IMR-90 (cell line): ENCODE data around the gene PAF1. TPM values are rescaled to one million over a fixed set of nuclear protein-coding genes. Genes with fewer than 3 reads are reported as not detected.

Experiments used
- ATAC-seq: fragments of 200-7000 bp; cut with Tn5 transposase; 2 replicates; pipeline ENCODE4 v1.9.1; 2020; ENCODE audit warnings: low read depth, mild to moderate bottlenecking, moderate library complexity
- BruUV-seq: library from RNA; stranded (reverse); fragments of 400-500 nt; replicated peaks from 2 replicates; lab custom pipeline; 2021; lab: Mats Ljungman, UMichigan
- CTCF ChIA-PET: fragments of 300-600 bp; formaldehyde crosslinking; extraction: SDS; loops from one replicate; lab custom pipeline; 2021; ENCODE audit warnings: antibody characterized with exemption; lab: Yijun Ruan, JAX
- POLR2A ChIA-PET: fragments of 300-600 bp; sonication (Branson Sonifier 250); formaldehyde crosslinking; loops from one replicate; lab custom pipeline; 2022; ENCODE audit warnings: antibody characterized with exemption; ENCODE audit not compliant: unreplicated experiment; lab: Charles Lee
- DNase-seq: peaks from one replicate; pipeline ENCODE4 v3.0.0; 2013
- H2AFZ ChIP-seq: replicated peaks from 2 replicates; pipeline ENCODE3; 2013; ENCODE audit warnings: low read length, mild to moderate bottlenecking; ENCODE audit not compliant: poor library complexity
- H2AK5ac ChIP-seq: 2 replicates; pipeline ENCODE4 v1.6.1; 2013; ENCODE audit warnings: low read depth, low read length, inconsistent platforms
- H2AK9ac ChIP-seq: replicated peaks from 2 replicates; pipeline ENCODE3; 2013; ENCODE audit warnings: mild to moderate bottlenecking, low read depth, low read length, moderate library complexity; ENCODE audit not compliant: poor library complexity
- H2BK120ac ChIP-seq: 2 replicates; pipeline ENCODE4 v1.6.1; 2013; ENCODE audit warnings: low read depth, low read length, inconsistent platforms
- H2BK15ac ChIP-seq: 3 replicates; pipeline ENCODE4 v1.6.1; 2013; ENCODE audit warnings: low read depth, low read length, inconsistent platforms
- H2BK20ac ChIP-seq: 2 replicates; pipeline ENCODE4 v1.6.1; 2013; ENCODE audit warnings: low read depth, mild to moderate bottlenecking, inconsistent platforms, low read length, moderate library complexity
- H2BK5ac ChIP-seq: 2 replicates; pipeline ENCODE4 v1.6.1; 2013; ENCODE audit warnings: mild to moderate bottlenecking, low read depth, low read length, inconsistent platforms; ENCODE audit not compliant: poor library complexity, severe bottlenecking
- H3K14ac ChIP-seq: replicated peaks from 2 replicates; pipeline ENCODE4 v1.6.1; 2013; ENCODE audit warnings: low read depth, low read length, inconsistent platforms
- H3K18ac ChIP-seq: 2 replicates; pipeline ENCODE4 v1.6.1; 2013; ENCODE audit warnings: low read depth, low read length, control low read depth
- H3K23ac ChIP-seq: 2 replicates; pipeline ENCODE4 v1.6.1; 2013; ENCODE audit warnings: low read depth, low read length, inconsistent platforms
- H3K27ac ChIP-seq: 2 replicates; pipeline ENCODE4 v1.5.1; 2013; ENCODE audit warnings: mild to moderate bottlenecking, control low read depth, low read length; ENCODE audit not compliant: insufficient read depth
- H3K27me3 ChIP-seq: 2 replicates; pipeline ENCODE4 v1.6.1; 2013; ENCODE audit warnings: low read length; ENCODE audit not compliant: control insufficient read depth, insufficient read depth
- H3K36me3 ChIP-seq: 2 replicates; pipeline ENCODE4 v1.6.1; 2013; ENCODE audit warnings: low read length, mixed read lengths; ENCODE audit not compliant: control insufficient read depth, insufficient read depth
- H3K4ac ChIP-seq: 2 replicates; pipeline ENCODE4 v1.6.1; 2013; ENCODE audit warnings: low read depth, low read length, inconsistent platforms
- H3K4me1 ChIP-seq: 2 replicates; pipeline ENCODE4 v1.6.1; 2013; ENCODE audit warnings: low read length, mixed read lengths; ENCODE audit not compliant: control insufficient read depth, insufficient read depth
- H3K4me2 ChIP-seq: 2 replicates; pipeline ENCODE4 v1.6.1; 2013; ENCODE audit warnings: low read depth, mild to moderate bottlenecking, control low read depth, low read length, moderate library complexity
- H3K4me3 ChIP-seq: 2 replicates; pipeline ENCODE4 v1.5.1; 2013; ENCODE audit warnings: low read depth, mild to moderate bottlenecking, control low read depth, low read length, moderate library complexity; ENCODE audit not compliant: insufficient read depth
- H3K56ac ChIP-seq: 2 replicates; pipeline ENCODE4 v1.6.1; 2013; ENCODE audit warnings: low read length, inconsistent platforms; ENCODE audit not compliant: insufficient read depth; ENCODE audit errors: extremely low read depth
- H3K79me1 ChIP-seq, 2 experiments: 2 replicates each; pipeline ENCODE4 v1.6.1; 2013; ENCODE audit warnings: low read length in 2 of 2, inconsistent platforms in 1 of 2, low read depth in 1 of 2
- H3K9ac ChIP-seq: 2 replicates; pipeline ENCODE4 v1.6.1; 2013; ENCODE audit warnings: low read depth, low read length, control low read depth
- H3K9me1 ChIP-seq: 2 replicates; pipeline ENCODE4 v1.6.1; 2013; ENCODE audit warnings: low read length, inconsistent platforms; ENCODE audit not compliant: insufficient read depth
- H3K9me3 ChIP-seq: 2 replicates; pipeline ENCODE4 v1.6.1; 2013; ENCODE audit warnings: low read length; ENCODE audit not compliant: control insufficient read depth, insufficient read depth
- H4K20me1 ChIP-seq: 2 replicates; pipeline ENCODE4 v1.6.1; 2013; ENCODE audit warnings: low read length, inconsistent platforms; ENCODE audit not compliant: insufficient read depth
- H4K5ac ChIP-seq: 2 replicates; pipeline ENCODE4 v1.6.1; 2013; ENCODE audit warnings: mild to moderate bottlenecking, low read depth, low read length, control low read depth
- H4K8ac ChIP-seq, 2 experiments: 2 replicates each; pipeline ENCODE4 v1.6.1; 2013; ENCODE audit warnings: low read depth in 2 of 2, low read length in 2 of 2, control low read depth in 1 of 2, inconsistent platforms in 1 of 2
- H4K91ac ChIP-seq: 2 replicates; pipeline ENCODE4 v1.6.1; 2013; ENCODE audit warnings: low read depth, low read length, inconsistent platforms; ENCODE audit not compliant: insufficient read depth
- BHLHE40 ChIP-seq: fragments of 150-350 bp; IDR thresholded peaks from 2 replicates; pipeline ENCODE4 v1.6.1; 2016; ENCODE audit warnings: mild to moderate bottlenecking, low read depth, low read length
- CEBPB ChIP-seq: IDR thresholded peaks from 2 replicates; pipeline ENCODE4 v1.6.1; 2012; ENCODE audit warnings: low read depth, low read length, improper control_type of control experiment
- CHD1 ChIP-seq: IDR thresholded peaks from 2 replicates; pipeline ENCODE4 v1.6.1; 2012; ENCODE audit warnings: low read depth, low read length, improper control_type of control experiment
- MAFK ChIP-seq: IDR thresholded peaks from 2 replicates; pipeline ENCODE4 v1.6.1; 2012; ENCODE audit warnings: low read depth, low read length, improper control_type of control experiment
- MAZ ChIP-seq: IDR thresholded peaks from 2 replicates; pipeline ENCODE4 v1.6.1; 2012; ENCODE audit warnings: low read depth, mild to moderate bottlenecking, low read length, improper control_type of control experiment, moderate library complexity, borderline replicate concordance
- MXI1 ChIP-seq: IDR thresholded peaks from 2 replicates; pipeline ENCODE4 v1.6.1; 2012; ENCODE audit warnings: low read depth, mild to moderate bottlenecking, low read length, moderate library complexity, borderline replicate concordance
- NFE2L2 ChIP-seq: fragments of 150-350 bp; IDR thresholded peaks from 2 replicates; pipeline ENCODE4 v1.6.1; 2016; ENCODE audit warnings: low read depth, mild to moderate bottlenecking, low read length
- POLR2A ChIP-seq: IDR thresholded peaks from 2 replicates; pipeline ENCODE4 v1.6.1; 2012; ENCODE audit warnings: mild to moderate bottlenecking, low read depth, low read length
- RAD21 ChIP-seq: IDR thresholded peaks from 2 replicates; pipeline ENCODE4 v1.6.1; 2012; ENCODE audit warnings: low read length, improper control_type of control experiment
- RCOR1 ChIP-seq: IDR thresholded peaks from 2 replicates; pipeline ENCODE4 v1.6.1; 2012; ENCODE audit warnings: mild to moderate bottlenecking, low read length, improper control_type of control experiment; ENCODE audit not compliant: insufficient replicate concordance
- RFX5 ChIP-seq: IDR thresholded peaks from 2 replicates; pipeline ENCODE4 v1.8.0; 2012; ENCODE audit warnings: low read depth, mild to moderate bottlenecking, low read length, moderate library complexity
- SMC3 ChIP-seq: fragments of 150-350 bp; IDR thresholded peaks from 2 replicates; pipeline ENCODE4 v1.6.1; 2016; ENCODE audit warnings: low read depth, mild to moderate bottlenecking, antibody characterized with exemption, low read length, moderate library complexity
- WGBS, 2 experiments: methylation state at CpG; one replicate each; pipeline versions ENCODE4 v1.1.5 to v1.1.7; 2013; ENCODE audit warnings: missing lambda C conversion rate in 2 of 2; ENCODE audit not compliant: insufficient read length in 1 of 2; ENCODE audit errors: extremely low coverage in 2 of 2; 5-methylcytosine and 5-hydroxymethylcytosine counted together
- dilution Hi-C: fragments of 300-500 bp; cut with HindIII; formaldehyde crosslinking; loops from one replicate; pipeline ENCODE4 v1.14.3; 2018; ENCODE audit warnings: low sequenced_read_pairs; ENCODE audit not compliant: unreplicated experiment
- in situ Hi-C: fragments of 300-500 bp; cut with MboI; formaldehyde crosslinking; loops from 3 replicates; pipeline ENCODE4 v1.14.3; 2019; ENCODE audit warnings: low sequenced_read_pairs, inconsistent platforms, mixed read lengths
- intact Hi-C: fragments of 100-400 bp; cut with micrococcal nuclease; formaldehyde crosslinking; loops from 2 replicates; pipeline ENCODE4 v1.10.0; 2022
- polyA plus RNA-seq, 3 experiments: library from polyadenylated mRNA; depleted of rRNA; stranded (reverse); fragments of >200 nt; gene quantifications; 2 replicates each; pipeline ENCODE4 v1.2.3, GENCODE V29; 2012; ENCODE audit warnings: low replicate concordance in 1 of 3
- total RNA-seq: library from RNA; depleted of rRNA; stranded (reverse); fragments of >200 nt; gene quantifications from 2 replicates; pipeline ENCODE4 v1.2.3, GENCODE V29; 2012
- TF ChIP-seq, protein P1 (sequence below): fragments of 150-350 bp; IDR thresholded peaks from 2 replicates; pipeline ENCODE4 v1.6.1; 2017; ENCODE audit warnings: mild to moderate bottlenecking, antibody characterized with exemption, low read length, low read depth
- TF ChIP-seq, protein P2 (sequence below): fragments of 150-350 bp; IDR thresholded peaks from 2 replicates; pipeline ENCODE4 v1.6.1; 2016; ENCODE audit warnings: low read depth, mild to moderate bottlenecking, low read length, moderate library complexity, borderline replicate concordance
- TF ChIP-seq, protein P3 (sequence below): conservative IDR thresholded peaks from 2 replicates; pipeline ENCODE4 v1.5.1; 2012; ENCODE audit warnings: mild to moderate bottlenecking, low read depth, low read length, improper control_type of control experiment

The PAF1 gene
- total and polyA plus RNA-seq, 2 of the 4 experiments (the other 2 are of a cell fraction), result 45.7 to 54.3 TPM

DNA sequence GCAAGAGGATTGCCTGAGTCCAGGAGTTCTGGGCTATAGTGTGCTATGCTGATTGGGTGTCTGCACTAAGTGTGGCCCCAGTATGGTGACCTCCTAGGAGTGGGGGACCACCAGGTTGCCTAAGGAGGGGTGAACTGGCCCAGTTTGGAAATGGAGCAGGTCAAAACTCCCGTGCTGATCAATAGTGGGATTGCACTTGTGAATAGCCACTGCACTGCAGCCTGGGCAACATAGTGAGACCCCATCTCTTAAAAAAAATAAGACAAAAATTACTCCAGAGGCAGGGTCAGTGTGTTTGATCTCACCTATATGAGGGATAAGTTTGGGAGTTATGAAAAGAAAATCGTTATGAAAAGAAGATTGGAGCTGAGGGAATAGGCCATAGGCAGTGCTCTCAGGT, 21.7 kb downstream of the PAF1 start:
- Histone ChIP-seq H4K20me1 (peaks cover 10% of the 10 kb centered on the region), H3K18ac (no peak overlapping the region), H2AFZ (no peak overlapping the region), H3K14ac (no peak overlapping the region), H3K9me1 (peaks cover 13% of the 10 kb centered on the region), H4K8ac (no peak overlapping the region), H2BK5ac (no peak overlapping the region), H3K4me2 (no peak overlapping the region), H2BK120ac (no peak overlapping the region), H2AK9ac (no peak overlapping the region), H3K79me1 (peaks cover 29 to 61% of the 10 kb centered on the region in 2 experiments), H3K23ac (no peak overlapping the region), H4K91ac (no peak overlapping the region), H3K27ac (no peak overlapping the region), H2BK20ac (no peak overlapping the region), H3K4me1 (peaks cover 17% of the 10 kb centered on the region), H3K9ac (no peak overlapping the region), H3K9me3 (no peaks in the 10 kb centered on the region), H4K5ac (no peak overlapping the region), H2AK5ac (no peak overlapping the region), H3K36me3 (peaks cover 35% of the 10 kb centered on the region), H3K27me3 (no peaks in the 10 kb centered on the region), H3K56ac (no peak overlapping the region), H3K4me3 (no peak overlapping the region), H2BK15ac (no peak overlapping the region), H3K4ac (no peak overlapping the region)
- BruUV-seq, result no TSS peak
- ChIA-PET CTCF (interaction anchor here (1.2 kb wide), 1 partner anchor 14 kb away, joined by 3 read pairs; no protein-coding TSS in a partner anchor), POLR2A (no interaction called here)
- WGBS, 2 experiments, result no CpG with 5 or more reads among the region's 2 CpGs
- dilution Hi-C loops, result no loop called here
- no peak for TF ChIP-seq CEBPB
- TF ChIP-seq RAD21, result no peak
- no peak for TF ChIP-seq MXI1
- no peak for TF ChIP-seq CHD1
- no peak for TF ChIP-seq MAZ
- no peak for TF ChIP-seq NFE2L2
- TF ChIP-seq SMC3, result no peak
- TF ChIP-seq RFX5, result no peak
- TF ChIP-seq POLR2A, result no peak
- TF ChIP-seq, protein P1, sequence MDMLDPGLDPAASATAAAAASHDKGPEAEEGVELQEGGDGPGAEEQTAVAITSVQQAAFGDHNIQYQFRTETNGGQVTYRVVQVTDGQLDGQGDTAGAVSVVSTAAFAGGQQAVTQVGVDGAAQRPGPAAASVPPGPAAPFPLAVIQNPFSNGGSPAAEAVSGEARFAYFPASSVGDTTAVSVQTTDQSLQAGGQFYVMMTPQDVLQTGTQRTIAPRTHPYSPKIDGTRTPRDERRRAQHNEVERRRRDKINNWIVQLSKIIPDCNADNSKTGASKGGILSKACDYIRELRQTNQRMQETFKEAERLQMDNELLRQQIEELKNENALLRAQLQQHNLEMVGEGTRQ, result no peak
- TF ChIP-seq RCOR1, result no peak
- TF ChIP-seq, protein P2, sequence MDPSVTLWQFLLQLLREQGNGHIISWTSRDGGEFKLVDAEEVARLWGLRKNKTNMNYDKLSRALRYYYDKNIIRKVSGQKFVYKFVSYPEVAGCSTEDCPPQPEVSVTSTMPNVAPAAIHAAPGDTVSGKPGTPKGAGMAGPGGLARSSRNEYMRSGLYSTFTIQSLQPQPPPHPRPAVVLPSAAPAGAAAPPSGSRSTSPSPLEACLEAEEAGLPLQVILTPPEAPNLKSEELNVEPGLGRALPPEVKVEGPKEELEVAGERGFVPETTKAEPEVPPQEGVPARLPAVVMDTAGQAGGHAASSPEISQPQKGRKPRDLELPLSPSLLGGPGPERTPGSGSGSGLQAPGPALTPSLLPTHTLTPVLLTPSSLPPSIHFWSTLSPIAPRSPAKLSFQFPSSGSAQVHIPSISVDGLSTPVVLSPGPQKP, result no peak
- no peak for TF ChIP-seq BHLHE40
- TF ChIP-seq MAFK, result no peak
- TF ChIP-seq, protein P3, sequence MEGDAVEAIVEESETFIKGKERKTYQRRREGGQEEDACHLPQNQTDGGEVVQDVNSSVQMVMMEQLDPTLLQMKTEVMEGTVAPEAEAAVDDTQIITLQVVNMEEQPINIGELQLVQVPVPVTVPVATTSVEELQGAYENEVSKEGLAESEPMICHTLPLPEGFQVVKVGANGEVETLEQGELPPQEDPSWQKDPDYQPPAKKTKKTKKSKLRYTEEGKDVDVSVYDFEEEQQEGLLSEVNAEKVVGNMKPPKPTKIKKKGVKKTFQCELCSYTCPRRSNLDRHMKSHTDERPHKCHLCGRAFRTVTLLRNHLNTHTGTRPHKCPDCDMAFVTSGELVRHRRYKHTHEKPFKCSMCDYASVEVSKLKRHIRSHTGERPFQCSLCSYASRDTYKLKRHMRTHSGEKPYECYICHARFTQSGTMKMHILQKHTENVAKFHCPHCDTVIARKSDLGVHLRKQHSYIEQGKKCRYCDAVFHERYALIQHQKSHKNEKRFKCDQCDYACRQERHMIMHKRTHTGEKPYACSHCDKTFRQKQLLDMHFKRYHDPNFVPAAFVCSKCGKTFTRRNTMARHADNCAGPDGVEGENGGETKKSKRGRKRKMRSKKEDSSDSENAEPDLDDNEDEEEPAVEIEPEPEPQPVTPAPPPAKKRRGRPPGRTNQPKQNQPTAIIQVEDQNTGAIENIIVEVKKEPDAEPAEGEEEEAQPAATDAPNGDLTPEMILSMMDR, result no peak
- intact Hi-C loops, result no loop called here
- in situ Hi-C loops, result no loop called here
- DNase-seq (no peak), ATAC-seq (no peak)
